ENCODE results near the gene HJURP.

Gene HJURP

GRCh38 chr2:233829193-233830110 lies 24.9 kb downstream of the HJURP start:
- H3K36me3 ChIP-seq (ENCODE audit: control insufficient read depth, insufficient read depth, low read length): peaks cover 7% of the 10 kb centered on the region

GRCh38 chr2:233828546-233829192 lies 25.7 kb downstream of the HJURP start:
- Histone ChIP-seq H3K27ac (ENCODE audit: low read depth, low read length) (no peak overlapping the region), H3K36me3 (ENCODE audit: control insufficient read depth, insufficient read depth, low read length) (no peaks in the 10 kb centered on the region), H3K4me1 (ENCODE audit: control insufficient read depth, insufficient read depth, low read length) (peaks cover 4% of the 10 kb centered on the region; the same call in 1 of the 2 replicates), H3K9ac (ENCODE audit: low read depth, low read length) (no peak overlapping the region), H3K4me3 (ENCODE audit: low read depth, low read length) (no peak overlapping the region), H3K27me3 (ENCODE audit: control insufficient read depth, insufficient read depth, low read length) (no peaks in the 10 kb centered on the region), H3K9me3 (ENCODE audit: control insufficient read depth, insufficient read depth, low read length) (no peaks in the 10 kb centered on the region)

More at GRCh38 chr2:233829193-233830110, 24.9 kb downstream of the HJURP start:
- no peak overlapping the region for H3K27ac ChIP-seq (ENCODE audit: low read depth, low read length)
- no peak overlapping the region for H3K4me3 ChIP-seq (ENCODE audit: low read depth, low read length)
- H3K9me3 ChIP-seq (ENCODE audit: control insufficient read depth, insufficient read depth, low read length): no peaks in the 10 kb centered on the region
- H3K27me3 ChIP-seq (ENCODE audit: control insufficient read depth, insufficient read depth, low read length): no peaks in the 10 kb centered on the region
- peaks cover 4% of the 10 kb centered on the region; the same call in 1 of the 2 replicates for H3K4me1 ChIP-seq (ENCODE audit: control insufficient read depth, insufficient read depth, low read length)
- H3K9ac ChIP-seq (ENCODE audit: low read depth, low read length): no peak overlapping the region

GRCh38 chr2:233824373-233824772 lies 30.0 kb downstream of the HJURP start:
- Histone ChIP-seq H3K27ac (ENCODE audit: low read depth, low read length) (no peak overlapping the region), H3K9ac (ENCODE audit: low read depth, low read length) (no peak overlapping the region)

GRCh38 chr2:233823731-233824121 lies 30.6 kb downstream of the HJURP start:
- Histone ChIP-seq H3K36me3 (ENCODE audit: control insufficient read depth, insufficient read depth, low read length) (no peaks in the 10 kb centered on the region), H3K27me3 (ENCODE audit: control insufficient read depth, insufficient read depth, low read length) (no peaks in the 10 kb centered on the region), H3K4me1 (ENCODE audit: control insufficient read depth, insufficient read depth, low read length) (no peaks in the 10 kb centered on the region), H3K9ac (ENCODE audit: low read depth, low read length) (no peak overlapping the region), H3K9me3 (ENCODE audit: control insufficient read depth, insufficient read depth, low read length) (no peaks in the 10 kb centered on the region), H3K4me3 (ENCODE audit: low read depth, low read length) (no peak overlapping the region), H3K27ac (ENCODE audit: low read depth, low read length) (no peak overlapping the region)

More at GRCh38 chr2:233824373-233824772, 30.0 kb downstream of the HJURP start:
- H3K9me3 ChIP-seq (ENCODE audit: control insufficient read depth, insufficient read depth, low read length): no peaks in the 10 kb centered on the region
- no peak overlapping the region for H3K4me3 ChIP-seq (ENCODE audit: low read depth, low read length)
- no peaks in the 10 kb centered on the region for H3K27me3 ChIP-seq (ENCODE audit: control insufficient read depth, insufficient read depth, low read length)
- H3K4me1 ChIP-seq (ENCODE audit: control insufficient read depth, insufficient read depth, low read length): no peaks in the 10 kb centered on the region
- H3K36me3 ChIP-seq (ENCODE audit: control insufficient read depth, insufficient read depth, low read length): no peaks in the 10 kb centered on the region

- Histone ChIP-seq H3K9me3 (ENCODE audit: control insufficient read depth, insufficient read depth, low read length) (no peaks in the 10 kb centered on the region), H3K27me3 (ENCODE audit: control insufficient read depth, insufficient read depth, low read length) (no peaks in the 10 kb centered on the region), H3K27ac (ENCODE audit: low read depth, low read length) (no peak overlapping the region), H3K36me3 (ENCODE audit: control insufficient read depth, insufficient read depth, low read length) (no peaks in the 10 kb centered on the region), H3K4me3 (ENCODE audit: low read depth, low read length) (no peak overlapping the region), H3K4me1 (ENCODE audit: control insufficient read depth, insufficient read depth, low read length) (no peaks in the 10 kb centered on the region), H3K9ac (ENCODE audit: low read depth, low read length) (no peak overlapping the region)
These were observed 31.3 kb downstream of the HJURP start for GRCh38 chr2:233822781-233823730.

- H3K36me3 ChIP-seq (ENCODE audit: control insufficient read depth, insufficient read depth, low read length): no peaks in the 10 kb centered on the region
- no peak overlapping the region for H3K27ac ChIP-seq (ENCODE audit: low read depth, low read length)
- H3K27me3 ChIP-seq (ENCODE audit: control insufficient read depth, insufficient read depth, low read length): no peaks in the 10 kb centered on the region
- no peak overlapping the region for H3K4me3 ChIP-seq (ENCODE audit: low read depth, low read length)
- H3K9me3 ChIP-seq (ENCODE audit: control insufficient read depth, insufficient read depth, low read length): no peaks in the 10 kb centered on the region
- H3K4me1 ChIP-seq (ENCODE audit: control insufficient read depth, insufficient read depth, low read length): no peaks in the 10 kb centered on the region
- no peak overlapping the region for H3K9ac ChIP-seq (ENCODE audit: low read depth, low read length)
These were observed 32.1 kb downstream of the HJURP start for GRCh38 chr2:233822101-233822771.

GRCh38 chr2:233821709-233822100 lies 32.6 kb downstream of the HJURP start:
- Histone ChIP-seq H3K9ac (ENCODE audit: low read depth, low read length) (no peak overlapping the region), H3K4me1 (ENCODE audit: control insufficient read depth, insufficient read depth, low read length) (no peaks in the 10 kb centered on the region), H3K27ac (ENCODE audit: low read depth, low read length) (no peak overlapping the region), H3K36me3 (ENCODE audit: control insufficient read depth, insufficient read depth, low read length) (no peaks in the 10 kb centered on the region), H3K4me3 (ENCODE audit: low read depth, low read length) (no peak overlapping the region), H3K27me3 (ENCODE audit: control insufficient read depth, insufficient read depth, low read length) (no peaks in the 10 kb centered on the region), H3K9me3 (ENCODE audit: control insufficient read depth, insufficient read depth, low read length) (no peaks in the 10 kb centered on the region)

- no peak overlapping the region for H3K27ac ChIP-seq (ENCODE audit: low read depth, low read length)
- no peak overlapping the region for H3K9ac ChIP-seq (ENCODE audit: low read depth, low read length)
- H3K27me3 ChIP-seq (ENCODE audit: control insufficient read depth, insufficient read depth, low read length): no peaks in the 10 kb centered on the region
- H3K4me3 ChIP-seq (ENCODE audit: low read depth, low read length): no peak overlapping the region
- no peaks in the 10 kb centered on the region for H3K36me3 ChIP-seq (ENCODE audit: control insufficient read depth, insufficient read depth, low read length)
- no peaks in the 10 kb centered on the region for H3K4me1 ChIP-seq (ENCODE audit: control insufficient read depth, insufficient read depth, low read length)
- no peaks in the 10 kb centered on the region for H3K9me3 ChIP-seq (ENCODE audit: control insufficient read depth, insufficient read depth, low read length)
These were observed 33.1 kb downstream of the HJURP start for GRCh38 chr2:233821196-233821595.

- no peak overlapping the region for H3K9ac ChIP-seq (ENCODE audit: low read depth, low read length)
- H3K9me3 ChIP-seq (ENCODE audit: control insufficient read depth, insufficient read depth, low read length): no peaks in the 10 kb centered on the region
- H3K4me3 ChIP-seq (ENCODE audit: low read depth, low read length): no peak overlapping the region
- H3K27me3 ChIP-seq (ENCODE audit: control insufficient read depth, insufficient read depth, low read length): no peaks in the 10 kb centered on the region
- no peaks in the 10 kb centered on the region for H3K4me1 ChIP-seq (ENCODE audit: control insufficient read depth, insufficient read depth, low read length)
- H3K27ac ChIP-seq (ENCODE audit: low read depth, low read length): no peak overlapping the region
- H3K36me3 ChIP-seq (ENCODE audit: control insufficient read depth, insufficient read depth, low read length): no peaks in the 10 kb centered on the region
These were observed 33.6 kb downstream of the HJURP start for GRCh38 chr2:233820774-233821105.
